ENCODE results near the gene EHD4. TPM values are rescaled to one million over a fixed set of nuclear protein-coding genes. Genes with fewer than 3 reads are reported as not detected.

The EHD4 gene
- total RNA-seq, 4 donors from 2014 or later = 13.2 to 31.5 (median 22.0) TPM

DNA sequence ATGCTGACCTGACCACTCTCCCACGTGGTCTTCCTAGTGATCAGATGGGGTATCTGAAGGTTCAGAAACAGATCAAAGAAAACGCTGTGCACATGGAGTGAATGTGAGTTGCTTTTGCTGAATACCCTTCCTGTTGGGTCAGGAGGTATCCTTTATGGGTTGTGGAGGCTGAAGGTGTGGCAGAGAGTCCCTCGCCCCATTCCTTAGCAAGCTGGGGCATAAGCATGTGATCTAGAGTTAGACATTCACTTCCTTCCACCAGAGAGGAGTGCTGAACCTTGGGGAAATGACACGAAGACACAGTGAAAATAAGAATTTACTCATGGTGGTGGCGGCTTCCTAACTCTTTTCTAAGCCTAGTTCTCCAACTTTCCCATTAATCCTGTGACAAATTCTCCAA, 50.7 kb downstream of the EHD4 start:
- H3K4me1 ChIP-seq = peaks cover 0 to 68% (median 46%) of the 10 kb centered on the region in 4 donors

DNA sequence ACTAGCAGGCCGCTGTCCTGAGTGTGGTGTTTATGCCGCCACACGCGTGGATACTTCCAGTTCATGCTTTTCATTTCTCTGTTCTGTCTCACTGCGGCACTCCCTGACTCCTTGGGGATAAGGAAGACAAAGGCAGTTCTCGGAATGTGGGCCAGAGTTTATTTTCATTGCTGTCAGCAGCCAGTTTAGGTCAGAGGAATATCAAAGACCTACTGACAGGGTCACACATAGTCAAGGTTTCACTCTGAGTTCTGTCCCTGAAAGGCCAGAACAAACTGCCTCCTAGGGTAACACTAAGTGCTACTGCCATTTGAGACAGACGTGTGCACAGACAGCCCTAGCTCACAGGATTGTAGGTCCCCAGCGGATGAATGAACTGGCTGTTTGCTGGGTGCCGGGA, 51.2 kb downstream of the EHD4 start:
- Histone ChIP-seq H3K36me3 (peaks cover 0 to 20% (median 0%) of the 10 kb centered on the region in 3 donors), H3K27ac (peak overlapping the region in 2 of 4 donors; percentile 24 to 51), H3K4me3 (no peak overlapping the region), H3K9me3 (no peaks in the 10 kb centered on the region), H3K27me3 (no peaks in the 10 kb centered on the region), H3K4me1 (peaks cover 0 to 68% (median 45%) of the 10 kb centered on the region in 4 donors)
- 35 to 44% methylated on average over 9 of the region's 9 CpGs for WGBS, 2 donors
- no peak for DNase-seq (ENCODE audit: low spot score in 2 of 2)
- TF ChIP-seq POLR2A (IDR thresholded peaks at IDR 0.05) = no peak
- TF ChIP-seq, protein P1, sequence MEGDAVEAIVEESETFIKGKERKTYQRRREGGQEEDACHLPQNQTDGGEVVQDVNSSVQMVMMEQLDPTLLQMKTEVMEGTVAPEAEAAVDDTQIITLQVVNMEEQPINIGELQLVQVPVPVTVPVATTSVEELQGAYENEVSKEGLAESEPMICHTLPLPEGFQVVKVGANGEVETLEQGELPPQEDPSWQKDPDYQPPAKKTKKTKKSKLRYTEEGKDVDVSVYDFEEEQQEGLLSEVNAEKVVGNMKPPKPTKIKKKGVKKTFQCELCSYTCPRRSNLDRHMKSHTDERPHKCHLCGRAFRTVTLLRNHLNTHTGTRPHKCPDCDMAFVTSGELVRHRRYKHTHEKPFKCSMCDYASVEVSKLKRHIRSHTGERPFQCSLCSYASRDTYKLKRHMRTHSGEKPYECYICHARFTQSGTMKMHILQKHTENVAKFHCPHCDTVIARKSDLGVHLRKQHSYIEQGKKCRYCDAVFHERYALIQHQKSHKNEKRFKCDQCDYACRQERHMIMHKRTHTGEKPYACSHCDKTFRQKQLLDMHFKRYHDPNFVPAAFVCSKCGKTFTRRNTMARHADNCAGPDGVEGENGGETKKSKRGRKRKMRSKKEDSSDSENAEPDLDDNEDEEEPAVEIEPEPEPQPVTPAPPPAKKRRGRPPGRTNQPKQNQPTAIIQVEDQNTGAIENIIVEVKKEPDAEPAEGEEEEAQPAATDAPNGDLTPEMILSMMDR (IDR thresholded peaks at IDR 0.05) = no peak

More for the DNA sequence above, 50.7 kb downstream of the EHD4 start:
- Histone ChIP-seq H3K27ac (peak overlapping the region in 2 of 4 donors; percentile 24 to 51), H3K4me3 (no peak overlapping the region), H3K9me3 (no peaks in the 10 kb centered on the region), H3K27me3 (no peaks in the 10 kb centered on the region), H3K36me3 (peaks cover 0 to 20% (median 0%) of the 10 kb centered on the region in 3 donors)
- DNase-seq (ENCODE audit: low spot score in 2 of 2) = no peak
- 75 to 91% methylated on average over 5 of the region's 5 CpGs for WGBS, 2 donors
- no peak for TF ChIP-seq POLR2A (IDR thresholded peaks at IDR 0.05)
- TF ChIP-seq EP300 (IDR thresholded peaks at IDR 0.05) = no peak
- TF ChIP-seq, protein P1 (IDR thresholded peaks at IDR 0.05) = no peak

DNA sequence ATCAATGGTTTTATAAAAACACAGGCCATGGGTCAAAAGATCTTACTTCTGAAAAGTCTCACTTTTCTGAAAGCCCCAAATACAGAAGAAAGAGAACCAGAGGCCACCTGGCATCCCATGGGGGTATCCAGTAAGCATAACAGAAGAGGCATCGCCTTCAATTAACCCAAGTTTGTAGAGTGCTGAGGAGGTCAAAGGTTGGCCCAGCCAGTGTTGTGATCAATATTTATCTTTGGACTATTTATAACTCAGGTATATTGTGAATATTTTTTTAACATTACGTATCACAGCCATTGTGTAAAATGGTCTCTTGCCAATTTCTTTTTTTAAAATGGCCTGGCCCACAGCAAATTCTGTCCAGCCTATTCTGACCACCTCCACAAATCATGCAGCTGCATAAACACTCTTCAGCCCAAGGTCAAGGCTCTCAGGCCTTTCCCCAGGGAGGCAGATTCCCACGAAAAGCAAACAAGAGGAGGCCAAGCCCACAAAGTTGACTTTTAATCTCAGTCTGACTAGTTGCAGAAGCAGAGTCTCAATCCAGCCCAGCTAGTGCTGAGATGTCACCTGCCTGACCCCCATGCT, 52.3 kb downstream of the EHD4 start:
- WGBS, 2 donors = 44% methylated on average over 3 of the region's 3 CpGs
- TF ChIP-seq POLR2A (IDR thresholded peaks at IDR 0.05) (no peak), EP300 (IDR thresholded peaks at IDR 0.05) (peak in 1 of 2 donors; percentile 76)
- H3K36me3 ChIP-seq = peaks cover 0 to 20% (median 0%) of the 10 kb centered on the region in 3 donors
- H3K4me3 ChIP-seq = no peak overlapping the region
- peaks cover 0 to 73% (median 47%) of the 10 kb centered on the region in 4 donors for H3K4me1 ChIP-seq
- H3K27me3 ChIP-seq = no peaks in the 10 kb centered on the region
- peak; percentile 52 to 63 for DNase-seq (ENCODE audit: low spot score in 2 of 2)
- no peaks in the 10 kb centered on the region for H3K9me3 ChIP-seq
- peak overlapping the region in 1 of 4 donors; percentile 81 for H3K27ac ChIP-seq

DNA sequence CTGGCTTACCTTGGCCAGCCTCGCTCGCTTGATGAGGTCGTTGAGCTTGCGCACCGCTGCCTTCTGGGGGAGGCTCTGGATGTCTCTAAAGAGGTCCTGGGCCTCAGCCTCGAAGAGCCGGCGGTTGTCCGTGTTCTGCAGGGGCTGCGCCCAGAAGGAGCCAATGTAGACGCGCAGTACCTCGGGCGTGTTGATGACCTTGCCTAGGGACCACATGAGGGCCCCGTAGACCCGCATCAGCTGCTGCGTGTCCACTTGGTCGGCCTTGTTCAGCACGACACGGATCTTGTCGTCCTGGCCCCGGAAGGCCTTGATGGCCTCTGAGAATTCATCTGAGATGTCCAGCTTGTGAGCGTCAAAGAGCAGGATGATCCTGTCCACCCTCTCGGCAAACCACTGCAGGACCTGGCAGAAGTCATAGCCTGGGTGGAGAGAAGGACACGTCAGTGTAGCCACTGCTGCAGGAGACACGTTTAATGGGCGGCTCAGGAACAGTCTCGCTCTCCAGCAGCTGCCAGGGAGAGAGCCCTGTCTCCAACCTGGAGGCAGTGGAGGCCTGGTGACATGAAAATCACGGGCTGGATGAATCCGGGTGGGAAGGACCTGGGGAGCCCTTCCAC, 53.0 kb downstream of the EHD4 start:
- H3K4me1 ChIP-seq = peaks cover 0 to 78% (median 47%) of the 10 kb centered on the region in 4 donors
- H3K27ac ChIP-seq = peak overlapping the region in 2 of 4 donors; percentile 81 to 89
- H3K4me3 ChIP-seq = no peak overlapping the region
- no peaks in the 10 kb centered on the region for H3K27me3 ChIP-seq
- no peak for TF ChIP-seq POLR2A (IDR thresholded peaks at IDR 0.05)
- TF ChIP-seq EP300 (IDR thresholded peaks at IDR 0.05) = no peak
- TF ChIP-seq, protein P1 (IDR thresholded peaks at IDR 0.05) = no peak
- H3K36me3 ChIP-seq = peaks cover 0 to 16% (median 0%) of the 10 kb centered on the region in 3 donors
- no peaks in the 10 kb centered on the region for H3K9me3 ChIP-seq
- DNase-seq (ENCODE audit: low spot score in 2 of 2) = no peak
- WGBS, 2 donors = 83 to 86% methylated on average over 27 to 30 of the region's 30 CpGs

DNA sequence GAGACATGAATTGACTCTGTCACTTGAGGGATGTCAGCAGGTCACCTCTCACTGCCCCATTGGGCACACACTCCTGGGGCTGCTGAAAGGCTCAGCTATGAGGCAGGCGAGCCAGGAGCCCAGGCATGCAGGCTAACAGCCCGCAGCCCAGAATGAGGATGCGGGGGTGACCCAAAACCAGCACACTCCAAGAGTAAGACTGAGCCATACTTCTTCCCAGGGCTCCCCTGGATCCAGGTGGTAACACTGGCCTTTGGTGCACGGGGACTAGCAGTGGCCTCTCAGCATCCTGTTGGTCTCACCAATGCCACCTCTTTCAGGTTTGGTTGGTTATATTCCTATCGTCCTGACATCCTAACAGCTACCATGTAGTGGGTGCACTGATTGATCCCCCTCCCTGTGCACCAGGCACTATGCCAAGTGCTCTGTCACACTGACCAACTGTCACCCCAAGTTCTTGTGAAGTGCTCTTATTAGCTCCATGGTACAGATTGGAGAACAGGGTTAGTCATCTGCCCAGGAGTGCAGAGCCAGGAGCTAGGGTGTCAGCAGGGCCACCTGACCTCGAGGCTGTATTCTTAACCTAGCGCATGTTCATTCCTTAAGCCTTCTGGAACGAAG, 53.7 kb downstream of the EHD4 start:
- DNase-seq (ENCODE audit: low spot score in 2 of 2) = no peak
- no peaks in the 10 kb centered on the region for H3K9me3 ChIP-seq
- no peak for TF ChIP-seq EP300 (IDR thresholded peaks at IDR 0.05)
- no peak for TF ChIP-seq POLR2A (IDR thresholded peaks at IDR 0.05)
- TF ChIP-seq, protein P1 (IDR thresholded peaks at IDR 0.05) = no peak
- peaks cover 0 to 80% (median 49%) of the 10 kb centered on the region in 4 donors for H3K4me1 ChIP-seq
- peaks cover 0 to 12% (median 0%) of the 10 kb centered on the region in 3 donors for H3K36me3 ChIP-seq
- no peaks in the 10 kb centered on the region for H3K27me3 ChIP-seq
- no peak overlapping the region for H3K4me3 ChIP-seq
- peak overlapping the region in 2 of 4 donors; percentile 81 to 89 for H3K27ac ChIP-seq
- 85 to 93% methylated on average over 8 of the region's 8 CpGs for WGBS, 2 donors
